Measurements from ENCODE around the gene PDCD2L.
"Not testable (repeated sequence)": the region's sequence is repeated elsewhere in the genome, so short reads cannot be mapped to it uniquely, and the experiment has no call there.

The PDCD2L gene

GRCh38 chr19:34404109-34404909, at the start of gene PDCD2L:
Gene PDCD2L, plus strand, starts transcription at chr19:34404399. Its CDS starts 32 bp downstream, at chr19:34404431.
- peak; percentile 39 for DNase-seq (ENCODE audit: low read depth, low spot score)

- DNase-seq (ENCODE audit: low read depth, low spot score) = no peak
Measured at GRCh38 chr19:34355201-34355600, 49.0 kb upstream of the PDCD2L start.

- no peak for DNase-seq (ENCODE audit: low read depth, low spot score)
Measured at GRCh38 chr19:34356875-34357274, 47.3 kb upstream of the PDCD2L start.

GRCh38 chr19:34357431-34357830, 46.8 kb upstream of the PDCD2L start:
- DNase-seq (ENCODE audit: low read depth, low spot score) = no peak

GRCh38 chr19:34359140-34359953, 44.9 kb upstream of the PDCD2L start:
- peak; percentile 96 for DNase-seq (ENCODE audit: low read depth, low spot score)

GRCh38 chr19:34359954-34360315, 44.3 kb upstream of the PDCD2L start:
- no peak for DNase-seq (ENCODE audit: low read depth, low spot score)

- no peak for DNase-seq (ENCODE audit: low read depth, low spot score)
Measured at GRCh38 chr19:34360354-34360909, 43.8 kb upstream of the PDCD2L start.

GRCh38 chr19:34362679-34363069, 41.5 kb upstream of the PDCD2L start:
- DNase-seq (ENCODE audit: low read depth, low spot score) = no peak

GRCh38 chr19:34363094-34363493, 41.1 kb upstream of the PDCD2L start:
- no peak for DNase-seq (ENCODE audit: low read depth, low spot score)

- no peak for DNase-seq (ENCODE audit: low read depth, low spot score)
Measured at GRCh38 chr19:34363930-34364329, 40.3 kb upstream of the PDCD2L start.

- no peak for DNase-seq (ENCODE audit: low read depth, low spot score)
Measured at GRCh38 chr19:34364462-34364829, 39.8 kb upstream of the PDCD2L start.

- DNase-seq (ENCODE audit: low read depth, low spot score) = no peak
Measured at GRCh38 chr19:34364830-34365462, 39.3 kb upstream of the PDCD2L start, which contains the start of gene GPI. Gene GPI, plus strand, starts transcription at chr19:34365196. Its CDS starts 71 bp downstream, at chr19:34365267.

GRCh38 chr19:34365463-34366401, 38.5 kb upstream of the PDCD2L start:
- no peak for DNase-seq (ENCODE audit: low read depth, low spot score)

GRCh38 chr19:34366738-34367623, 37.2 kb upstream of the PDCD2L start:
- no peak for DNase-seq (ENCODE audit: low read depth, low spot score)

GRCh38 chr19:34367624-34367957, 36.6 kb upstream of the PDCD2L start:
- DNase-seq (ENCODE audit: low read depth, low spot score) = no peak

- no peak for DNase-seq (ENCODE audit: low read depth, low spot score)
Measured at GRCh38 chr19:34368338-34368737, 35.9 kb upstream of the PDCD2L start.

- DNase-seq (ENCODE audit: low read depth, low spot score) = not testable (repeated sequence)
Measured at GRCh38 chr19:34369166-34369565, 35.0 kb upstream of the PDCD2L start.

GRCh38 chr19:34370117-34370516, 34.1 kb upstream of the PDCD2L start:
- no peak for DNase-seq (ENCODE audit: low read depth, low spot score)

GRCh38 chr19:34370983-34371382, 33.2 kb upstream of the PDCD2L start:
- DNase-seq (ENCODE audit: low read depth, low spot score) = no peak

Measured in brain pericyte (primary cell).